Transverse colon (tissue), 4 donors: ENCODE measurements around the gene UROC1. TPM values are rescaled to one million over a fixed set of nuclear protein-coding genes. Genes with fewer than 3 reads are reported as not detected.
"Not testable (repeated sequence)": the region's sequence is repeated elsewhere in the genome, so short reads cannot be mapped to it uniquely, and the experiment has no call there.

Experiments used
- DNase-seq: peaks from one replicate; pipeline ENCODE4 v3.0.0-alpha.2; 2019
- H3K27ac ChIP-seq, 4 donors: fragments of 200-600 bp; sonication (generic); 2 replicates each; pipeline ENCODE4 v1.5.1; 2016 to 2018; ENCODE audit warnings: inconsistent platforms in 4 of 4
- H3K27me3 ChIP-seq: fragments of 200-600 bp; sonication (generic); 2 replicates; pipeline ENCODE4 v1.5.1; 2017; ENCODE audit warnings: inconsistent platforms
- H3K36me3 ChIP-seq, 4 donors: fragments of 200-600 bp; sonication (generic); 2 replicates each; pipeline ENCODE4 v1.5.1; 2017 to 2019; ENCODE audit warnings: inconsistent platforms in 4 of 4
- H3K4me1 ChIP-seq, 4 donors: fragments of 200-600 bp; sonication (generic); 2 replicates each; pipeline ENCODE4 v1.5.1; 2017 to 2020; ENCODE audit warnings: inconsistent platforms in 4 of 4
- H3K4me3 ChIP-seq, 4 donors: fragments of 200-600 bp; sonication (generic); 1 replicate in 1 of 4; 2 replicates in 3 of 4; pipeline versions ENCODE4 v1.5.1 to v1.6.1; 2017 to 2019; ENCODE audit warnings: inconsistent platforms in 4 of 4
- H3K9me3 ChIP-seq, 2 donors: fragments of 200-600 bp; sonication (generic); 2 replicates each; pipeline ENCODE4 v1.5.1; 2017 to 2019; ENCODE audit warnings: inconsistent platforms in 2 of 2
- EP300 ChIP-seq: sonication (generic); formaldehyde crosslinking; IDR thresholded peaks from one replicate; pipeline ENCODE4 v1.6.1; 2017; ENCODE audit warnings: antibody characterized with exemption, low read depth
- POLR2A ChIP-seq: fragments of 450-650 bp; IDR thresholded peaks from one replicate; pipeline ENCODE4 v1.6.1; 2016; ENCODE audit warnings: antibody characterized with exemption, mild to moderate bottlenecking, moderate library complexity
- POLR2AphosphoS5 ChIP-seq, 3 donors: sonication (generic); formaldehyde crosslinking; IDR thresholded peaks; one replicate each; pipeline ENCODE4 v1.6.1; 2016; ENCODE audit warnings: antibody characterized with exemption in 3 of 3
- WGBS, 2 donors: methylation state at CpG; one replicate each; pipeline ENCODE4 v1.1.5; 2018; ENCODE audit warnings: low coverage in 1 of 2; 5-methylcytosine and 5-hydroxymethylcytosine counted together
- in situ Hi-C, 4 donors: fragments of 200-750 bp; cut with MboI; loops; one replicate each; pipeline versions ENCODE4 v1.15.0 to v1.15.1; 2017; ENCODE audit warnings: low sequenced_read_pairs in 3 of 4, low pct_ligation_motif_present in 1 of 4, low pct_unique_long_range_greater_than_20kb in 1 of 4
- intact Hi-C: fragments of 100-400 bp; cut with DNase I; formaldehyde crosslinking; loops from one replicate; pipeline ENCODE4 v1.15.1; 2023; ENCODE audit warnings: low total_unique reads
- total RNA-seq, 4 donors: library from RNA; depleted of rRNA; stranded (reverse); fragments of >200 nt; gene quantifications; one replicate each; pipeline ENCODE4 v1.1.0, GENCODE V29; 2016
- TF ChIP-seq, protein P1 (sequence below), 5 experiments: fragments of 200-600 bp in 3 of 5; fragments of 450-650 bp in 2 of 5; sonication (generic) in 3 of 5; IDR thresholded peaks; 1 replicate in 2 of 5; 2 replicates in 3 of 5; pipeline ENCODE4 v1.5.1; 2016 to 2017; ENCODE audit warnings: antibody characterized with exemption in 5 of 5, inconsistent platforms in 3 of 5, mild to moderate bottlenecking in 2 of 5, moderate library complexity in 1 of 5

UROC1 gene
- total RNA-seq, 4 donors from 2014 or later = not detected

- in situ Hi-C loops = no loop called here
- H3K4me1 ChIP-seq = no peaks in the 10 kb centered on the region
- H3K27me3 ChIP-seq = peaks cover 13% of the 10 kb centered on the region
- no peak overlapping the region for H3K27ac ChIP-seq
- no peak for DNase-seq
- no peak overlapping the region for H3K4me3 ChIP-seq
- 73 to 78% methylated on average over 4 to 9 of the region's 9 CpGs for WGBS, 2 donors
- intact Hi-C loops = no loop called here
- TF ChIP-seq, protein P1, sequence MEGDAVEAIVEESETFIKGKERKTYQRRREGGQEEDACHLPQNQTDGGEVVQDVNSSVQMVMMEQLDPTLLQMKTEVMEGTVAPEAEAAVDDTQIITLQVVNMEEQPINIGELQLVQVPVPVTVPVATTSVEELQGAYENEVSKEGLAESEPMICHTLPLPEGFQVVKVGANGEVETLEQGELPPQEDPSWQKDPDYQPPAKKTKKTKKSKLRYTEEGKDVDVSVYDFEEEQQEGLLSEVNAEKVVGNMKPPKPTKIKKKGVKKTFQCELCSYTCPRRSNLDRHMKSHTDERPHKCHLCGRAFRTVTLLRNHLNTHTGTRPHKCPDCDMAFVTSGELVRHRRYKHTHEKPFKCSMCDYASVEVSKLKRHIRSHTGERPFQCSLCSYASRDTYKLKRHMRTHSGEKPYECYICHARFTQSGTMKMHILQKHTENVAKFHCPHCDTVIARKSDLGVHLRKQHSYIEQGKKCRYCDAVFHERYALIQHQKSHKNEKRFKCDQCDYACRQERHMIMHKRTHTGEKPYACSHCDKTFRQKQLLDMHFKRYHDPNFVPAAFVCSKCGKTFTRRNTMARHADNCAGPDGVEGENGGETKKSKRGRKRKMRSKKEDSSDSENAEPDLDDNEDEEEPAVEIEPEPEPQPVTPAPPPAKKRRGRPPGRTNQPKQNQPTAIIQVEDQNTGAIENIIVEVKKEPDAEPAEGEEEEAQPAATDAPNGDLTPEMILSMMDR (IDR thresholded peaks at IDR 0.05) = no peak
- TF ChIP-seq POLR2AphosphoS5 (IDR thresholded peaks at IDR 0.05) (no peak), EP300 (no peak), POLR2A (no peak)
- H3K36me3 ChIP-seq = no peaks in the 10 kb centered on the region
- no peaks in the 10 kb centered on the region for H3K9me3 ChIP-seq
Measured at GRCh38 chr3:126537116-126537729, 19.6 kb upstream of the UROC1 start.

- Histone ChIP-seq H3K4me1 (no peaks in the 10 kb centered on the region), H3K27me3 (peaks cover 2% of the 10 kb centered on the region), H3K9me3 (no peaks in the 10 kb centered on the region), H3K27ac (no peak overlapping the region), H3K36me3 (no peaks in the 10 kb centered on the region), H3K4me3 (no peak overlapping the region)
- DNase-seq = no peak
- WGBS, 2 donors = 80% methylated on average over 3 of the region's 3 CpGs; no CpG with 5 or more reads in 1 of the 2 donors
- in situ Hi-C loops (no loop called here), intact Hi-C loops (no loop called here)
- TF ChIP-seq, protein P1 (IDR thresholded peaks at IDR 0.05) = no peak
- TF ChIP-seq EP300 = no peak
- TF ChIP-seq POLR2AphosphoS5 (IDR thresholded peaks at IDR 0.05) = no peak
- no peak for TF ChIP-seq POLR2A
Measured at GRCh38 chr3:126536126-126536525, 18.6 kb upstream of the UROC1 start.

GRCh38 chr3:126535636-126536035 lies 18.1 kb upstream of the UROC1 start:
- DNase-seq = no peak
- in situ Hi-C loops = no loop called here
- Histone ChIP-seq H3K27me3 (no peaks in the 10 kb centered on the region), H3K9me3 (no peaks in the 10 kb centered on the region), H3K4me3 (no peak overlapping the region), H3K27ac (no peak overlapping the region), H3K4me1 (no peaks in the 10 kb centered on the region), H3K36me3 (no peaks in the 10 kb centered on the region)
- intact Hi-C loops = no loop called here
- TF ChIP-seq, protein P1 (IDR thresholded peaks at IDR 0.05) = no peak
- no peak for TF ChIP-seq POLR2AphosphoS5 (IDR thresholded peaks at IDR 0.05)
- no peak for TF ChIP-seq EP300
- TF ChIP-seq POLR2A = no peak

DNA sequence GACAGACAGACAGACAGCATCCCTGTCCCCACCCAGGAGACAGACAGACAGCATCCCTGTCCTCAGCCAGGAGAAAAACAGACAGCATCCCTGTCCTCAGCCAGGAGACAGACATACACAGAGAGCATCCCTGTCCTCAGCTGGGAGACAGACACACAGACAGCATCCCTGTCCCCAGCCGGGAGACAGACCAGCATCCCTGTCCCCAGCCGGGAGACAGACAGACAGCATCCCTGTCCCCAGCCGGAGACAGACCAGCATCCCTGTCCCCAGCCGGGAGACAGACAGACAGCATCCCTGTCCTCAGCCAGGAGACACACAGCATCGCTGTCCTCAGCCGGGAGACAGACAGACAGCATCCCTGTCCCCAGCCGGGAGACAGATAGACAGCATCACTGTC lies 17.1 kb upstream of the UROC1 start:
- H3K27me3 ChIP-seq, H3K36me3 ChIP-seq, H3K9me3 ChIP-seq, in situ Hi-C loops, H3K4me1 ChIP-seq, H3K4me3 ChIP-seq, DNase-seq, intact Hi-C loops, H3K27ac ChIP-seq: not testable (repeated sequence)
- WGBS, 2 donors = 78 to 100% methylated on average over 1 to 7 of the region's 7 CpGs

GRCh38 chr3:126533506-126533905 lies 15.9 kb upstream of the UROC1 start:
- no peaks in the 10 kb centered on the region for H3K36me3 ChIP-seq
- no peaks in the 10 kb centered on the region for H3K4me1 ChIP-seq
- intact Hi-C loops (no loop called here), in situ Hi-C loops (no loop called here)
- H3K9me3 ChIP-seq = no peaks in the 10 kb centered on the region
- H3K27ac ChIP-seq = no peak overlapping the region
- H3K27me3 ChIP-seq = no peaks in the 10 kb centered on the region
- TF ChIP-seq, protein P1 (IDR thresholded peaks at IDR 0.05) = no peak
- TF ChIP-seq POLR2AphosphoS5 (IDR thresholded peaks at IDR 0.05) (no peak), EP300 (no peak), POLR2A (no peak)
- no peak for DNase-seq
- no peak overlapping the region for H3K4me3 ChIP-seq
